SK-N-SH treated with all-trans-retinoic acid at 6 μM for 48 hours (cell line): ENCODE results near the gene MTMR10.

Experiments used
- ATAC-seq: fragments of 200-7000 bp; cut with Tn5 transposase; 3 replicates; pipeline ENCODE4 v1.9.1; 2020; ENCODE audit warnings: mild to moderate bottlenecking, moderate library complexity
- ARNTL ChIP-seq: fragments of 450-650 bp; formaldehyde crosslinking; IDR thresholded peaks from 2 replicates; pipeline ENCODE4 v1.5.0; 2020; ENCODE audit warnings: low read depth, mild to moderate bottlenecking, moderate library complexity, borderline replicate concordance
- BACH2 ChIP-seq: fragments of 250-450 bp; sonication (Bioruptor Pico); IDR thresholded peaks from 2 replicates; pipeline ENCODE4 v1.9.0; 2021; ENCODE audit warnings: mild to moderate bottlenecking, borderline replicate concordance
- CSDC2 ChIP-seq: fragments of 250-450 bp; sonication (Bioruptor Pico); IDR thresholded peaks from 2 replicates; pipeline ENCODE4 v1.5.0; 2020; ENCODE audit warnings: mild to moderate bottlenecking, moderate library complexity
- ESRRG ChIP-seq: fragments of 250-450 bp; sonication (Bioruptor Pico); IDR thresholded peaks from 2 replicates; pipeline ENCODE4 v1.6.1; 2021; ENCODE audit warnings: mild to moderate bottlenecking
- GLIS3 ChIP-seq: fragments of 250-450 bp; sonication (Bioruptor Pico); IDR thresholded peaks from 2 replicates; pipeline ENCODE4 v1.5.0; 2020; ENCODE audit warnings: mild to moderate bottlenecking, moderate library complexity
- ISL1 ChIP-seq: fragments of 250-450 bp; sonication (Bioruptor Pico); IDR thresholded peaks from 2 replicates; pipeline ENCODE4 v2.1.2; 2022; ENCODE audit warnings: mild to moderate bottlenecking, moderate library complexity
- OSR1 ChIP-seq: fragments of 250-450 bp; sonication (Bioruptor Pico); IDR thresholded peaks from 2 replicates; pipeline ENCODE4 v1.8.0; 2022; ENCODE audit warnings: moderate library complexity, mild to moderate bottlenecking, inconsistent platforms
- PPARA ChIP-seq: fragments of 250-450 bp; sonication (Bioruptor Pico); IDR thresholded peaks from 2 replicates; pipeline ENCODE4 v1.5.0; 2020; ENCODE audit warnings: mild to moderate bottlenecking, borderline replicate concordance
- RARB ChIP-seq: fragments of 250-450 bp; sonication (Bioruptor Pico); IDR thresholded peaks from 2 replicates; pipeline ENCODE4 v1.8.0; 2021; ENCODE audit warnings: mild to moderate bottlenecking, moderate library complexity
- SNAI2 ChIP-seq: fragments of 250-450 bp; sonication (Bioruptor Pico); IDR thresholded peaks from 2 replicates; pipeline ENCODE4 v1.5.0; 2020; ENCODE audit warnings: mild to moderate bottlenecking, moderate library complexity
- TOX ChIP-seq: fragments of 250-450 bp; sonication (Bioruptor Pico); IDR thresholded peaks from 2 replicates; pipeline ENCODE4 v1.8.0; 2021; ENCODE audit warnings: mild to moderate bottlenecking, moderate library complexity, borderline replicate concordance
- ZC3H10 ChIP-seq: fragments of 250-450 bp; sonication (Bioruptor Pico); IDR thresholded peaks from 2 replicates; pipeline ENCODE4 v1.5.1; 2021; ENCODE audit warnings: mild to moderate bottlenecking, moderate library complexity
- ZFP3 ChIP-seq: fragments of 250-450 bp; sonication (Bioruptor Pico); IDR thresholded peaks from 2 replicates; pipeline ENCODE4 v1.5.0; 2020; ENCODE audit warnings: mild to moderate bottlenecking, moderate library complexity
- ZFP30 ChIP-seq: fragments of 450-650 bp; formaldehyde crosslinking; IDR thresholded peaks from 2 replicates; pipeline ENCODE4 v1.5.0; 2022; ENCODE audit warnings: mild to moderate bottlenecking, moderate library complexity
- ZNF565 ChIP-seq: fragments of 450-650 bp; formaldehyde crosslinking; conservative IDR thresholded peaks from 2 replicates; pipeline ENCODE4 v1.5.0; 2020; ENCODE audit warnings: low read depth, mild to moderate bottlenecking, moderate library complexity
- ZNF70 ChIP-seq: fragments of 450-650 bp; formaldehyde crosslinking; IDR thresholded peaks from 2 replicates; pipeline ENCODE4 v1.5.0; 2020; ENCODE audit warnings: mild to moderate bottlenecking, moderate library complexity
- TF ChIP-seq, protein P1 (sequence below): fragments of 250-450 bp; sonication (Bioruptor Pico); IDR thresholded peaks from 2 replicates; pipeline ENCODE4 v1.8.0; 2020; ENCODE audit warnings: mild to moderate bottlenecking, moderate library complexity, borderline replicate concordance
- TF ChIP-seq, protein P2 (sequence below): fragments of 250-450 bp; sonication (Bioruptor Pico); IDR thresholded peaks from 2 replicates; pipeline ENCODE4 v1.8.0; 2021; ENCODE audit warnings: low read depth, mild to moderate bottlenecking, moderate library complexity, borderline replicate concordance
- TF ChIP-seq, protein P3 (sequence below): fragments of 250-450 bp; sonication (Bioruptor Pico); IDR thresholded peaks from 2 replicates; pipeline ENCODE4 v1.5.0; 2020; ENCODE audit warnings: mild to moderate bottlenecking, moderate library complexity
- TF ChIP-seq, protein P4 (sequence below): fragments of 250-450 bp; sonication (Bioruptor Pico); IDR thresholded peaks from 2 replicates; pipeline ENCODE4 v1.5.1; 2020; ENCODE audit warnings: low read depth, mild to moderate bottlenecking, moderate library complexity
- TF ChIP-seq, protein P5 (sequence below): fragments of 250-450 bp; sonication (Bioruptor Pico); IDR thresholded peaks from 2 replicates; pipeline ENCODE4 v1.5.1; 2021; ENCODE audit warnings: mild to moderate bottlenecking, moderate library complexity

MTMR10 gene

DNA sequence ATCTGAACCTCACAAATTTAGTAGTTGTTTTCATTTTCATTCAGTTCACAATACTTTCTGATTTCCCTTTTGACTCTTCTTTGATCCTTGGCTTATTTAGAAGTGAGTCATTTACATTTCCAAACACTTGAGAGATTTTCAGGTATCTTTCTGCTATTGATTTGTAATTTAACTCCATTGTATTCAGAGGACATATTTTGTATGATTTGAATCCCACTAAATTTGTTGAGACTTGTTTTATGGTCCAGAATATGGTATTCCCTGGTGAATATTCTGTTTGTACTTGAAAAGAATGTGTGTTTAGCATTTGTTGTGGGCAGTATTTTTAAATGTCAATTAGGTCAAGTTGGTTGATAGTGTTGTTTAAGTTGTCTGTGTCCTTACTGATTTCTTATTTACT is 58.1 kb downstream of the MTMR10 start:
- TF ChIP-seq, protein P1, sequence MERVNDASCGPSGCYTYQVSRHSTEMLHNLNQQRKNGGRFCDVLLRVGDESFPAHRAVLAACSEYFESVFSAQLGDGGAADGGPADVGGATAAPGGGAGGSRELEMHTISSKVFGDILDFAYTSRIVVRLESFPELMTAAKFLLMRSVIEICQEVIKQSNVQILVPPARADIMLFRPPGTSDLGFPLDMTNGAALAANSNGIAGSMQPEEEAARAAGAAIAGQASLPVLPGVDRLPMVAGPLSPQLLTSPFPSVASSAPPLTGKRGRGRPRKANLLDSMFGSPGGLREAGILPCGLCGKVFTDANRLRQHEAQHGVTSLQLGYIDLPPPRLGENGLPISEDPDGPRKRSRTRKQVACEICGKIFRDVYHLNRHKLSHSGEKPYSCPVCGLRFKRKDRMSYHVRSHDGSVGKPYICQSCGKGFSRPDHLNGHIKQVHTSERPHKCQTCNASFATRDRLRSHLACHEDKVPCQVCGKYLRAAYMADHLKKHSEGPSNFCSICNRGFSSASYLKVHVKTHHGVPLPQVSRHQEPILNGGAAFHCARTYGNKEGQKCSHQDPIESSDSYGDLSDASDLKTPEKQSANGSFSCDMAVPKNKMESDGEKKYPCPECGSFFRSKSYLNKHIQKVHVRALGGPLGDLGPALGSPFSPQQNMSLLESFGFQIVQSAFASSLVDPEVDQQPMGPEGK (CRISPR knock-in tag), result no peak
- TF ChIP-seq ZNF70 (CRISPR knock-in tag) (no peak), ARNTL (no peak), PPARA (no peak), ESRRG (CRISPR knock-in tag) (no peak), TOX (no peak), ZNF565 (no peak), ZC3H10 (CRISPR knock-in tag) (no peak), ZFP3 (CRISPR knock-in tag) (no peak), ISL1 (CRISPR knock-in tag) (no peak), RARB (CRISPR knock-in tag) (no peak), GLIS3 (CRISPR knock-in tag) (no peak), ZFP30 (CRISPR knock-in tag) (no peak), BACH2 (CRISPR knock-in tag) (no peak), SNAI2 (CRISPR knock-in tag) (no peak), CSDC2 (CRISPR knock-in tag) (no peak), OSR1 (CRISPR knock-in tag) (no peak)
- TF ChIP-seq, protein P2, sequence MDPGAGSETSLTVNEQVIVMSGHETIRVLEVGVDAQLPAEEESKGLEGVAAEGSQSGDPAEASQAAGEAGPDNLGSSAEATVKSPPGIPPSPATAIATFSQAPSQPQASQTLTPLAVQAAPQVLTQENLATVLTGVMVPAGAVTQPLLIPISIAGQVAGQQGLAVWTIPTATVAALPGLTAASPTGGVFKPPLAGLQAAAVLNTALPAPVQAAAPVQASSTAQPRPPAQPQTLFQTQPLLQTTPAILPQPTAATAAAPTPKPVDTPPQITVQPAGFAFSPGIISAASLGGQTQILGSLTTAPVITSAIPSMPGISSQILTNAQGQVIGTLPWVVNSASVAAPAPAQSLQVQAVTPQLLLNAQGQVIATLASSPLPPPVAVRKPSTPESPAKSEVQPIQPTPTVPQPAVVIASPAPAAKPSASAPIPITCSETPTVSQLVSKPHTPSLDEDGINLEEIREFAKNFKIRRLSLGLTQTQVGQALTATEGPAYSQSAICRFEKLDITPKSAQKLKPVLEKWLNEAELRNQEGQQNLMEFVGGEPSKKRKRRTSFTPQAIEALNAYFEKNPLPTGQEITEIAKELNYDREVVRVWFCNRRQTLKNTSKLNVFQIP (CRISPR knock-in tag), result no peak
- TF ChIP-seq, protein P3, sequence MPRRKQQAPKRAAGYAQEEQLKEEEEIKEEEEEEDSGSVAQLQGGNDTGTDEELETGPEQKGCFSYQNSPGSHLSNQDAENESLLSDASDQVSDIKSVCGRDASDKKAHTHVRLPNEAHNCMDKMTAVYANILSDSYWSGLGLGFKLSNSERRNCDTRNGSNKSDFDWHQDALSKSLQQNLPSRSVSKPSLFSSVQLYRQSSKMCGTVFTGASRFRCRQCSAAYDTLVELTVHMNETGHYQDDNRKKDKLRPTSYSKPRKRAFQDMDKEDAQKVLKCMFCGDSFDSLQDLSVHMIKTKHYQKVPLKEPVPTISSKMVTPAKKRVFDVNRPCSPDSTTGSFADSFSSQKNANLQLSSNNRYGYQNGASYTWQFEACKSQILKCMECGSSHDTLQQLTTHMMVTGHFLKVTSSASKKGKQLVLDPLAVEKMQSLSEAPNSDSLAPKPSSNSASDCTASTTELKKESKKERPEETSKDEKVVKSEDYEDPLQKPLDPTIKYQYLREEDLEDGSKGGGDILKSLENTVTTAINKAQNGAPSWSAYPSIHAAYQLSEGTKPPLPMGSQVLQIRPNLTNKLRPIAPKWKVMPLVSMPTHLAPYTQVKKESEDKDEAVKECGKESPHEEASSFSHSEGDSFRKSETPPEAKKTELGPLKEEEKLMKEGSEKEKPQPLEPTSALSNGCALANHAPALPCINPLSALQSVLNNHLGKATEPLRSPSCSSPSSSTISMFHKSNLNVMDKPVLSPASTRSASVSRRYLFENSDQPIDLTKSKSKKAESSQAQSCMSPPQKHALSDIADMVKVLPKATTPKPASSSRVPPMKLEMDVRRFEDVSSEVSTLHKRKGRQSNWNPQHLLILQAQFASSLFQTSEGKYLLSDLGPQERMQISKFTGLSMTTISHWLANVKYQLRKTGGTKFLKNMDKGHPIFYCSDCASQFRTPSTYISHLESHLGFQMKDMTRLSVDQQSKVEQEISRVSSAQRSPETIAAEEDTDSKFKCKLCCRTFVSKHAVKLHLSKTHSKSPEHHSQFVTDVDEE (CRISPR knock-in tag), result no peak
- TF ChIP-seq, protein P4, sequence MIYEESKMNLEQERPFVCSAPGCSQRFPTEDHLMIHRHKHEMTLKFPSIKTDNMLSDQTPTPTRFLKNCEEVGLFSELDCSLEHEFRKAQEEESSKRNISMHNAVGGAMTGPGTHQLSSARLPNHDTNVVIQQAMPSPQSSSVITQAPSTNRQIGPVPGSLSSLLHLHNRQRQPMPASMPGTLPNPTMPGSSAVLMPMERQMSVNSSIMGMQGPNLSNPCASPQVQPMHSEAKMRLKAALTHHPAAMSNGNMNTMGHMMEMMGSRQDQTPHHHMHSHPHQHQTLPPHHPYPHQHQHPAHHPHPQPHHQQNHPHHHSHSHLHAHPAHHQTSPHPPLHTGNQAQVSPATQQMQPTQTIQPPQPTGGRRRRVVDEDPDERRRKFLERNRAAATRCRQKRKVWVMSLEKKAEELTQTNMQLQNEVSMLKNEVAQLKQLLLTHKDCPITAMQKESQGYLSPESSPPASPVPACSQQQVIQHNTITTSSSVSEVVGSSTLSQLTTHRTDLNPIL (CRISPR knock-in tag), result no peak
- no peak for ATAC-seq

DNA sequence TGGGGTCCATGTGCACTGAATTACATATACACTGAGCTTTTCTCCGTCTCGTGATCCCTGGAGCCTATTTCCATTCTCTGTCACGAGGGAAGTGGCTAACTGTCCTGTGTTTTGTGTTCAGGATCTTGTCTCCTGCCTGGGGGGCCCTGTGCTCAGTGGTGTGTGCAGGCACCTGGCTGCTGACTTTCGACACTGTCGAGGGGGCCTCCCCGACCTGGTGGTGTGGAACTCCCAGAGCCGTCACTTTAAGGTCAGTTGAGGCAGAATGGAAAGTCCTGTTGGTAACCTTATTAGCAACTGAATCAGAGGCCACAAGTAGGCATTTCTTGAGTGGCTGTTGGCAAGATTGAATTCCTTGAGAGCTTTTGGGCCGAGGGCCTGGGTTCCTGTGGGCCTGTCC is 61.0 kb downstream of the MTMR10 start:
- ATAC-seq, result no peak
- TF ChIP-seq BACH2 (CRISPR knock-in tag), result no peak

DNA sequence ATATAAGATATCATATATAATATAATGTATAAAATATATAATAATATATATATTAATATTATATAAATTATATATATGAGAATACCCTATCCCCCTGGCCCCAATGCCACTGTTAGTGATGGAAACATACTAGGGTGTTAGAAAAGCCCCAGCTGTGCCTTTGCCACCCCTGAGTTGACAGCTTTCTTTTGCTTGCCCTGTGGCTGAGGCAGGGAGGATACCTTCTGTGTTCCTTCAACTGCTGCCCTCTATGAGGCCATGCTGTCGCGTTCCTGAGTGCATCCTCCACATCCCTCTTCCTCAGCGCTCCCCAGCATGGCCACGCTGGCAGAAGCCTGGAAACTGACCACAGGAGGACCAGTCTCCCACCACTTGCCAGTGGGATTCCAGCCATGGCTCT is 61.4 kb downstream of the MTMR10 start:
- no peak for TF ChIP-seq ARNTL
- TF ChIP-seq, all 23 proteins: peak for 0
- no peak for ATAC-seq

DNA sequence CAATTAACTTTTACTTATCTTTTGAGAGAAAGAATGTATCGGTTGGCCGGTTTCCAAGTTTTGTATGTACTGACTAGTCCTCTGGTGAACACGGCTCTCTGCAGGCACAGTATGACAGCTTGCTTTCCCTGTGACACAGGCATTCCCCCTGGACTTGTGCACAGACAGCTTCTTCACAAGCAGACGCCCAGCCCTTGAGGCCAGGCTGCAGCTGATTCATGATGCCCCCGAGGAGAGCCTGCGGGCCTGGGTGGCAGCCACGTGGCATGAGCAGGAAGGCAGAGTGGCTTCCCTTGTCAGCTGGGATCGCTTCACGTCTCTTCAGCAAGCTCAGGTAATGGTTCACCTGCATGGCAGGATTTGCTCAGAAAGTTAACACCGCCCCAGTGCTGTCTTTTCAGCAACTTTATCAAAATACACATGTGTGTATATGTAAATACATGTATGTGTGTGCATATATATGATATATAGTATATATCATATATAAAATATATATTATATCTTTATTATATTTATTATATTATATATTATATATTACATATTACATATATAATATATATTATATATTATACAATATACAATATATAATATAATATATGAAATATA is 62.3 kb downstream of the MTMR10 start:
- TF ChIP-seq ZC3H10 (CRISPR knock-in tag) (no peak), ZFP3 (CRISPR knock-in tag) (no peak), RARB (CRISPR knock-in tag) (no peak), OSR1 (CRISPR knock-in tag) (no peak)
- TF ChIP-seq, protein P2 (CRISPR knock-in tag), result no peak
- TF ChIP-seq, protein P5, sequence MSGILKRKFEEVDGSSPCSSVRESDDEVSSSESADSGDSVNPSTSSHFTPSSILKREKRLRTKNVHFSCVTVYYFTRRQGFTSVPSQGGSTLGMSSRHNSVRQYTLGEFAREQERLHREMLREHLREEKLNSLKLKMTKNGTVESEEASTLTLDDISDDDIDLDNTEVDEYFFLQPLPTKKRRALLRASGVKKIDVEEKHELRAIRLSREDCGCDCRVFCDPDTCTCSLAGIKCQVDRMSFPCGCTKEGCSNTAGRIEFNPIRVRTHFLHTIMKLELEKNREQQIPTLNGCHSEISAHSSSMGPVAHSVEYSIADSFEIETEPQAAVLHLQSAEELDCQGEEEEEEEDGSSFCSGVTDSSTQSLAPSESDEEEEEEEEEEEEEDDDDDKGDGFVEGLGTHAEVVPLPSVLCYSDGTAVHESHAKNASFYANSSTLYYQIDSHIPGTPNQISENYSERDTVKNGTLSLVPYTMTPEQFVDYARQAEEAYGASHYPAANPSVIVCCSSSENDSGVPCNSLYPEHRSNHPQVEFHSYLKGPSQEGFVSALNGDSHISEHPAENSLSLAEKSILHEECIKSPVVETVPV (CRISPR knock-in tag), result no peak
- TF ChIP-seq, protein P4 (CRISPR knock-in tag), result no peak
- no peak for ATAC-seq
